ENCODE data around the gene CCDC87. TPM values are rescaled to one million over a fixed set of nuclear protein-coding genes. Genes with fewer than 3 reads are reported as not detected.

Gene CCDC87
- total and polyA plus RNA-seq, 2 of the 8 experiments (the other 6 are each of a cell fraction or from before 2014, with no cell fraction given): 0.32 to 0.99 TPM

DNA sequence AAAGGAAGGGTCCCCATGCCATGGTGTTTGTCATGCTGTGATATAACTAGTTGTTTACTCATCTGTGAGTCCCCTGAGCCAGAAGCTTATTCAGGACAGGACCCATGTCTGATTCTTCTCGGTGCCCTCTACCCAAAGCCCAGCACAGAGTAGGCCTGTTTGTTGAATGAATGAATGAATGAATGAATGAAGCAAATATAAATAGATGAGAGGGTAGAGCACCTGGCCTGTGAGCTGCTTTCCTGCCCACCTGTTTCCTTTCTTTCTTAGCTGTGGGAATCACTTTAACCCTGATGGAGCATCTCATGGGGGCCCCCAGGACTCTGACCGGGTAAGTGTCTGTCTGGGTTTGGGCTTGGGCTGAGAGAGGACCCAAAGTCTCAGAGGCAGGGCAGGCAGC lies 7.4 kb upstream of the CCDC87 start:
- POLR2A ChIA-PET (ENCODE audit: partially characterized antibody): interaction anchor here (65.3 kb wide), 1 partner anchor 42 kb away, joined by 2165 read pairs; the partner anchor contains the start of genes RBM14 and RBM4
- no peak overlapping the region for H4K5ac ChIP-seq (ENCODE audit: insufficient read length, low read depth, low read length)
- no peak overlapping the region for H2AFZ ChIP-seq (ENCODE audit: low read length)
- H3K79me2 ChIP-seq (ENCODE audit: control insufficient read depth in 1 of 2, insufficient read depth in 2 of 2, low read length in 2 of 2): no peaks in the 10 kb centered on the region
- H2BK5ac ChIP-seq (ENCODE audit: low read depth, low read length): no peak overlapping the region
- TF ChIP-seq BACH1 (IDR thresholded peaks at IDR 0.05; ENCODE audit: low read length) (no peak), SIX5 (IDR thresholded peaks at IDR 0.05; ENCODE audit: low read depth, low read length) (no peak), EGR1 (IDR thresholded peaks at IDR 0.05; ENCODE audit: borderline replicate concordance, low read depth, low read length) (no peak), POU5F1 (IDR thresholded peaks at IDR 0.05; ENCODE audit: low read depth, low read length) (no peak), BRCA1 (IDR thresholded peaks at IDR 0.05; ENCODE audit: low read depth, low read length) (no peak), GABPA (IDR thresholded peaks at IDR 0.05; ENCODE audit: borderline replicate concordance, insufficient read depth, low read length) (no peak), CBX5 (IDR thresholded peaks at IDR 0.05; ENCODE audit: low read depth, low read length) (no peak), RNF2 (IDR thresholded peaks at IDR 0.05; ENCODE audit: borderline replicate concordance, low read depth, low read length, missing control alignments, poor library complexity, severe bottlenecking) (no peak), FOSL1 (IDR thresholded peaks at IDR 0.05; ENCODE audit: insufficient read depth, low read depth, low read length) (no peak), HDAC2 (IDR thresholded peaks at IDR 0.05; ENCODE audit: borderline replicate concordance in 1 of 2, low read depth in 2 of 2, low read length in 2 of 2) (no peak), TBP (IDR thresholded peaks at IDR 0.05; ENCODE audit: low read depth, low read length) (no peak)
- H3K9me3 ChIP-seq (ENCODE audit: insufficient read depth in 2 of 2, low read depth in 1 of 2, low read length in 1 of 2): no peaks in the 10 kb centered on the region
- 93% methylated on average over 2 of the region's 2 CpGs; no CpG with 5 or more reads in 1 of the 2 experiments for WGBS, 2 experiments (ENCODE audit: extremely low coverage in 1 of 2, insufficient coverage in 1 of 2, insufficient read length in 1 of 2, insufficient replicate concordance in 2 of 2, low coverage in 1 of 2, low lambda C conversion rate in 2 of 2, missing lambda C conversion rate in 1 of 2)
- H3K18ac ChIP-seq (ENCODE audit: extremely low read depth, low read length): no peak overlapping the region
- H3K4ac ChIP-seq (replicated peaks; ENCODE audit: insufficient read length, low read depth, low read length): no peak overlapping the region
- no peaks in the 10 kb centered on the region for H3K27me3 ChIP-seq (replicated peaks in 1 of 4; ENCODE audit: control insufficient read depth in 3 of 4, extremely low read depth in 1 of 4, insufficient read depth in 3 of 4, low read length in 3 of 4)
- no peak overlapping the region for H4K91ac ChIP-seq (replicated peaks; ENCODE audit: insufficient read length, low read length)
- H3K14ac ChIP-seq (ENCODE audit: insufficient read length): no peak overlapping the region
- no peak overlapping the region for H2BK20ac ChIP-seq (ENCODE audit: low read length)
- H2BK12ac ChIP-seq (ENCODE audit: low read depth, low read length): no peak overlapping the region
- H3K4me2 ChIP-seq (ENCODE audit: insufficient read depth in 1 of 2, low read depth in 2 of 2, low read length in 2 of 2): no peak overlapping the region
- H3K79me1 ChIP-seq (ENCODE audit: low read depth, low read length): peaks cover 3% of the 10 kb centered on the region; the same call in 1 of the 2 replicates
- no peak overlapping the region for H4K8ac ChIP-seq (ENCODE audit: extremely low read depth, insufficient read depth, low read length)
- H3K23me2 ChIP-seq (ENCODE audit: low read depth, low read length): no peaks in the 10 kb centered on the region
- H3K23ac ChIP-seq (ENCODE audit: insufficient read length): no peak overlapping the region
- no peak overlapping the region for H2AK5ac ChIP-seq (ENCODE audit: low read depth, low read length)
- no peak overlapping the region for H2BK15ac ChIP-seq (ENCODE audit: low read length)
- peaks cover 0 to 2% of the 10 kb centered on the region in 2 experiments for H4K20me1 ChIP-seq (replicated peaks in 1 of 2; ENCODE audit: control insufficient read depth in 1 of 2, insufficient read depth in 2 of 2, low read length in 2 of 2)
- no peak overlapping the region for H2BK120ac ChIP-seq (replicated peaks; ENCODE audit: low read depth, low read length)
- no peak overlapping the region for H3K9ac ChIP-seq (replicated peaks in 1 of 4; ENCODE audit: extremely low read depth in 1 of 4, low read depth in 3 of 4, low read length in 3 of 4)
- CTCF ChIA-PET (ENCODE audit: partially characterized antibody): interaction anchor here (0.6 to 1.9 kb wide), 5 partner anchors 10 to 123 kb away, joined by 3 to 8 read pairs (median 4); no protein-coding TSS in a partner anchor
- H3K4me3 ChIP-seq (ENCODE audit: extremely low read depth in 1 of 4, insufficient read depth in 2 of 4, low read depth in 3 of 4, low read length in 4 of 4): no peak overlapping the region
- H3K27ac ChIP-seq (ENCODE audit: low read depth, low read length): no peak overlapping the region
- H3K36me3 ChIP-seq (ENCODE audit: control insufficient read depth in 2 of 4, insufficient read depth in 4 of 4, low read length in 3 of 4): peaks cover 13 to 31% (median 20%) of the 10 kb centered on the region in 4 experiments; a peak in 7 of 8 replicates
- H3K56ac ChIP-seq (replicated peaks; ENCODE audit: insufficient read length, low read depth, low read length): no peak overlapping the region
- FAIRE-seq (no peak), DNase-seq (ENCODE audit: low read depth in 1 of 2, low spot score in 2 of 2) (no peak)
- H3K4me1 ChIP-seq (replicated peaks in 1 of 4; ENCODE audit: control insufficient read depth in 3 of 4, insufficient read depth in 4 of 4, low read length in 3 of 4): no peaks in the 10 kb centered on the region
